HepG2 (cell line): ENCODE measurements around the gene TRPV2. TPM values are rescaled to one million over a fixed set of nuclear protein-coding genes. Genes with fewer than 3 reads are reported as not detected.
A peak's percentile ranks its signal among the peaks of the same experiment; 100 is the strongest.

Source experiments
- AGO1 ChIP-seq: fragments of 200-400 bp; formaldehyde crosslinking; IDR thresholded peaks from 2 replicates; pipeline ENCODE4 v1.6.1; 2017; ENCODE audit warnings: mild to moderate bottlenecking, low read depth, low read length, moderate library complexity; ENCODE audit not compliant: poor library complexity, severe bottlenecking
- ARID3A ChIP-seq: IDR thresholded peaks from 2 replicates; pipeline ENCODE4 v1.6.1; 2012; ENCODE audit warnings: low read depth, low read length, improper control_type of control experiment
- DNMT1 ChIP-seq: sonication (generic); formaldehyde crosslinking; IDR thresholded peaks from 2 replicates; pipeline ENCODE4 v1.5.1; 2020; ENCODE audit warnings: mild to moderate bottlenecking, missing genetic modification reagents
- ELF3 ChIP-seq: IDR thresholded peaks from 2 replicates; pipeline ENCODE4 v1.6.1; 2016; ENCODE audit warnings: missing genetic modification reagents, missing compliant biosample characterization
- FOSL2 ChIP-seq: sonication (generic); formaldehyde crosslinking; IDR thresholded peaks from 2 replicates; pipeline ENCODE4 v1.4.0; 2020; ENCODE audit warnings: missing genetic modification reagents
- FOXP1 ChIP-seq, 2 experiments: fragments of 450-650 bp in 1 of 2; IDR thresholded peaks; 2 replicates each; pipeline ENCODE4 v1.6.1; 2017 to 2018; ENCODE audit warnings: antibody characterized with exemption in 1 of 2
- GLI4 ChIP-seq: sonication (generic); formaldehyde crosslinking; IDR thresholded peaks from 2 replicates; pipeline ENCODE4 v1.5.1; 2020; ENCODE audit warnings: missing genetic modification reagents, mild to moderate bottlenecking, moderate library complexity, borderline replicate concordance
- IKZF4 ChIP-seq: sonication (generic); formaldehyde crosslinking; IDR thresholded peaks from 2 replicates; pipeline ENCODE4 v1.5.1; 2020; ENCODE audit warnings: borderline replicate concordance, mild to moderate bottlenecking, low read depth, missing genetic modification reagents; ENCODE audit errors: not compliant biosample characterization
- KDM5A ChIP-seq: fragments of 200-600 bp; sonication (generic); IDR thresholded peaks from 2 replicates; pipeline ENCODE4 v1.7.0; 2018; ENCODE audit warnings: antibody characterized with exemption, mild to moderate bottlenecking, low read length, borderline replicate concordance
- MBD4 ChIP-seq: IDR thresholded peaks from 2 replicates; pipeline ENCODE4 v1.6.1; 2012; ENCODE audit warnings: low read length, inconsistent platforms, borderline replicate concordance
- MZF1 ChIP-seq: sonication (generic); formaldehyde crosslinking; IDR thresholded peaks from 2 replicates; pipeline ENCODE4 v1.8.1; 2023; ENCODE audit warnings: mild to moderate bottlenecking, missing genetic modification reagents, borderline replicate concordance
- SKI ChIP-seq: fragments of 450-650 bp; IDR thresholded peaks from one replicate; pipeline ENCODE4 v1.6.1; 2018; ENCODE audit warnings: mild to moderate bottlenecking; ENCODE audit not compliant: partially characterized antibody
- SRF ChIP-seq: IDR thresholded peaks from 2 replicates; pipeline ENCODE4 v1.6.1; 2011; ENCODE audit warnings: mild to moderate bottlenecking, low read depth, low read length, moderate library complexity
- ZFP82 ChIP-seq: sonication (generic); formaldehyde crosslinking; IDR thresholded peaks from 2 replicates; pipeline ENCODE4 v1.5.1; 2020; ENCODE audit warnings: mild to moderate bottlenecking, missing genetic modification reagents, borderline replicate concordance
- ZNF230 ChIP-seq: sonication (generic); formaldehyde crosslinking; IDR thresholded peaks from 2 replicates; pipeline ENCODE4 v1.4.0; 2020; ENCODE audit warnings: mild to moderate bottlenecking, missing genetic modification reagents
- ZNF513 ChIP-seq: sonication (generic); formaldehyde crosslinking; conservative IDR thresholded peaks from 2 replicates; pipeline ENCODE4 v1.5.0; 2020; ENCODE audit warnings: missing genetic modification reagents
- polyA plus RNA-seq, 8 experiments: library from polyadenylated mRNA; depleted of rRNA in 3 of 8; stranded (reverse) in 7 of 8; unstranded in 1 of 8; fragments of >200 nt; fragmentation: Illumina TruSeq in 4 of 8; extraction: Trizol in 4 of 8; gene quantifications; 2 replicates each; pipeline versions ENCODE4 v1.2.1 to v1.2.3, GENCODE V29; 2011 to 2016; ENCODE audit warnings: low read depth in 4 of 8, missing spikeins in 1 of 8, mixed read lengths in 1 of 8; ENCODE audit not compliant: insufficient read depth in 1 of 8
- total RNA-seq, 5 experiments: library from RNA; depleted of rRNA; stranded (reverse); fragments of >200 nt; fragmentation: Illumina TruSeq; extraction: Trizol; gene quantifications; 2 replicates each; pipeline ENCODE4 v1.2.3, GENCODE V29; 2016; ENCODE audit warnings: low read depth in 1 of 5
- TF ChIP-seq, protein P1 (sequence below): sonication (generic); formaldehyde crosslinking; IDR thresholded peaks from 2 replicates; pipeline ENCODE4 v1.4.0; 2020; ENCODE audit warnings: missing genetic modification reagents, borderline replicate concordance
- TF ChIP-seq, protein P2 (sequence below): sonication (generic); formaldehyde crosslinking; conservative IDR thresholded peaks from 2 replicates; pipeline ENCODE4 v1.8.0; 2022; ENCODE audit warnings: missing genetic modification reagents

The TRPV2 gene
- total and polyA plus RNA-seq, 2 of the 13 experiments (the other 11 are each of a cell fraction or from before 2014, with no cell fraction given) = 13.6 to 21.3 TPM

GRCh38 chr17:16477255-16477654 is 61.9 kb downstream of the TRPV2 start (continued):
- TF ChIP-seq, protein P1, sequence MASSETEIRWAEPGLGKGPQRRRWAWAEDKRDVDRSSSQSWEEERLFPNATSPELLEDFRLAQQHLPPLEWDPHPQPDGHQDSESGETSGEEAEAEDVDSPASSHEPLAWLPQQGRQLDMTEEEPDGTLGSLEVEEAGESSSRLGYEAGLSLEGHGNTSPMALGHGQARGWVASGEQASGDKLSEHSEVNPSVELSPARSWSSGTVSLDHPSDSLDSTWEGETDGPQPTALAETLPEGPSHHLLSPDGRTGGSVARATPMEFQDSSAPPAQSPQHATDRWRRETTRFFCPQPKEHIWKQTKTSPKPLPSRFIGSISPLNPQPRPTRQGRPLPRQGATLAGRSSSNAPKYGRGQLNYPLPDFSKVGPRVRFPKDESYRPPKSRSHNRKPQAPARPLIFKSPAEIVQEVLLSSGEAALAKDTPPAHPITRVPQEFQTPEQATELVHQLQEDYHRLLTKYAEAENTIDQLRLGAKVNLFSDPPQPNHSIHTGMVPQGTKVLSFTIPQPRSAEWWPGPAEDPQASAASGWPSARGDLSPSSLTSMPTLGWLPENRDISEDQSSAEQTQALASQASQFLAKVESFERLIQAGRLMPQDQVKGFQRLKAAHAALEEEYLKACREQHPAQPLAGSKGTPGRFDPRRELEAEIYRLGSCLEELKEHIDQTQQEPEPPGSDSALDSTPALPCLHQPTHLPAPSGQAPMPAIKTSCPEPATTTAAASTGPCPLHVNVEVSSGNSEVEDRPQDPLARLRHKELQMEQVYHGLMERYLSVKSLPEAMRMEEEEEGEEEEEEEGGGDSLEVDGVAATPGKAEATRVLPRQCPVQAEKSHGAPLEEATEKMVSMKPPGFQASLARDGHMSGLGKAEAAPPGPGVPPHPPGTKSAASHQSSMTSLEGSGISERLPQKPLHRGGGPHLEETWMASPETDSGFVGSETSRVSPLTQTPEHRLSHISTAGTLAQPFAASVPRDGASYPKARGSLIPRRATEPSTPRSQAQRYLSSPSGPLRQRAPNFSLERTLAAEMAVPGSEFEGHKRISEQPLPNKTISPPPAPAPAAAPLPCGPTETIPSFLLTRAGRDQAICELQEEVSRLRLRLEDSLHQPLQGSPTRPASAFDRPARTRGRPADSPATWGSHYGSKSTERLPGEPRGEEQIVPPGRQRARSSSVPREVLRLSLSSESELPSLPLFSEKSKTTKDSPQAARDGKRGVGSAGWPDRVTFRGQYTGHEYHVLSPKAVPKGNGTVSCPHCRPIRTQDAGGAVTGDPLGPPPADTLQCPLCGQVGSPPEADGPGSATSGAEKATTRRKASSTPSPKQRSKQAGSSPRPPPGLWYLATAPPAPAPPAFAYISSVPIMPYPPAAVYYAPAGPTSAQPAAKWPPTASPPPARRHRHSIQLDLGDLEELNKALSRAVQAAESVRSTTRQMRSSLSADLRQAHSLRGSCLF (CRISPR knock-in tag) = no peak
- no peak for TF ChIP-seq MBD4
- peak; percentile 91 for TF ChIP-seq FOSL2 (CRISPR knock-in tag)
- TF ChIP-seq ZFP82 (CRISPR knock-in tag) = no peak
- TF ChIP-seq GLI4 (CRISPR knock-in tag) = no peak
- TF ChIP-seq ZNF230 (CRISPR knock-in tag) = no peak
- no peak for TF ChIP-seq ARID3A
- TF ChIP-seq DNMT1 = no peak
- TF ChIP-seq SKI = peak; percentile 75
- TF ChIP-seq IKZF4 (CRISPR knock-in tag) = no peak
- no peak for TF ChIP-seq FOXP1 (IDR thresholded peaks at IDR 0.05)
- TF ChIP-seq FOXP1 (CRISPR knock-in tag; IDR thresholded peaks at IDR 0.05) = no peak
- TF ChIP-seq, protein P2, sequence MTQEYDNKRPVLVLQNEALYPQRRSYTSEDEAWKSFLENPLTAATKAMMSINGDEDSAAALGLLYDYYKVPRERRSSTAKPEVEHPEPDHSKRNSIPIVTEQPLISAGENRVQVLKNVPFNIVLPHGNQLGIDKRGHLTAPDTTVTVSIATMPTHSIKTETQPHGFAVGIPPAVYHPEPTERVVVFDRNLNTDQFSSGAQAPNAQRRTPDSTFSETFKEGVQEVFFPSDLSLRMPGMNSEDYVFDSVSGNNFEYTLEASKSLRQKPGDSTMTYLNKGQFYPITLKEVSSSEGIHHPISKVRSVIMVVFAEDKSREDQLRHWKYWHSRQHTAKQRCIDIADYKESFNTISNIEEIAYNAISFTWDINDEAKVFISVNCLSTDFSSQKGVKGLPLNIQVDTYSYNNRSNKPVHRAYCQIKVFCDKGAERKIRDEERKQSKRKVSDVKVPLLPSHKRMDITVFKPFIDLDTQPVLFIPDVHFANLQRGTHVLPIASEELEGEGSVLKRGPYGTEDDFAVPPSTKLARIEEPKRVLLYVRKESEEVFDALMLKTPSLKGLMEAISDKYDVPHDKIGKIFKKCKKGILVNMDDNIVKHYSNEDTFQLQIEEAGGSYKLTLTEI (CRISPR knock-in tag) = no peak
- TF ChIP-seq MZF1 (CRISPR knock-in tag) = no peak
- no peak for TF ChIP-seq ELF3 (CRISPR knock-in tag)
- TF ChIP-seq AGO1 = no peak
- no peak for TF ChIP-seq KDM5A
- no peak for TF ChIP-seq ZNF513 (CRISPR knock-in tag)
- TF ChIP-seq SRF = no peak
